ENCODE data around the gene CBFA2T2. TPM values are rescaled to one million over a fixed set of nuclear protein-coding genes. Genes with fewer than 3 reads are reported as not detected.

CBFA2T2 gene
- total and polyA plus RNA-seq, 2 donors (not counting 3 experiments of a cell fraction or from before 2014, with no cell fraction given): 10.7 to 12.1 TPM

DNA sequence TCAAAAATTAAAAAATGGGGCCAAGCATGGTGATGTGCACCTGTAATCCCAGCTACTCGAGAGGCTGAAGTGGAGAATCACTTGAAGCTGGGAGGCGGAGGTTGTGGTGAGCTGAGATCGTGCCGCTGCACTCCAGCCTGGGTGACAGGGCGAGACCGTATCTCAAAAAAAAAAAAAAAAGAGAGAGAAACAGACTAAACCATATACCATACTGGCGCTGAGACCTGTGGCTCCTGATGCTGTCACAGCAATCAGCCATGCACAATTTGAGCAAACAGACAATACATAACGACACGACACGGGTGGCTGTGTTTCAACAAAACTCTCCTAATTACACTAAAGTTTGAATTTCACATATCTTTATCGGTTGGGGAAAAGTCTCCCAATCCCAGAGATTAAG, 14.9 kb upstream of the CBFA2T2 start:
- DNase-seq (ENCODE audit: low read depth, low spot score): no peak
- no TSS peak for BruUV-seq (replicated peaks)
- Histone ChIP-seq H3K36me3 (ENCODE audit: control insufficient read depth in 2 of 2, extremely low read depth in 1 of 2, insufficient read depth in 2 of 2, low read length in 2 of 2) (no peaks in the 10 kb centered on the region), H3K9me3 (replicated peaks; ENCODE audit: control insufficient read depth, insufficient read depth, low read length) (no peaks in the 10 kb centered on the region), H3K79me2 (ENCODE audit: control insufficient read depth, insufficient read depth, low read length) (no peaks in the 10 kb centered on the region), H3K27ac (ENCODE audit: insufficient read depth, low read depth, low read length) (no peak overlapping the region), H3K4me1 (ENCODE audit: control insufficient read depth, extremely low read depth, insufficient read depth, low read length) (no peaks in the 10 kb centered on the region), H4K20me1 (replicated peaks; ENCODE audit: control insufficient read depth, extremely low read depth, insufficient read depth, low read length) (no peaks in the 10 kb centered on the region), H3K4me3 (replicated peaks in 1 of 3; ENCODE audit: insufficient read depth in 1 of 3, low read depth in 1 of 3, low read length in 3 of 3) (no peak overlapping the region), H3K9ac (replicated peaks; ENCODE audit: extremely low read depth, insufficient read depth, low read length) (no peak overlapping the region), H3K27me3 (ENCODE audit: control insufficient read depth in 2 of 2, insufficient read depth in 2 of 2, low read length in 2 of 2) (peaks cover 10 to 14% of the 10 kb centered on the region in 2 experiments), H3K4me2 (ENCODE audit: insufficient read depth, low read length) (no peak overlapping the region), H2AFZ (ENCODE audit: low read depth, low read length) (no peak overlapping the region), H3K9me1 (replicated peaks; ENCODE audit: control insufficient read depth, extremely low read depth, insufficient read depth, low read length) (no peaks in the 10 kb centered on the region)
- POLR2A ChIA-PET: no interaction called here
- dilution Hi-C loops (cut with MboI; ENCODE audit: extremely low pct_ligation_motif_present, low sequenced_read_pairs): no loop called here
- no peak for FAIRE-seq
- TF ChIP-seq POLR2A (IDR thresholded peaks at IDR 0.05; ENCODE audit: low read depth, low read length) (no peak), EZH2 (IDR thresholded peaks at IDR 0.05; ENCODE audit: borderline replicate concordance, low read depth, low read length, severe bottlenecking) (no peak), GATA2 (IDR thresholded peaks at IDR 0.05; ENCODE audit: insufficient read depth, insufficient read length, low read depth, low read length) (no peak), FOS (IDR thresholded peaks at IDR 0.05; ENCODE audit: borderline replicate concordance, insufficient read depth, low read length) (no peak), MYC (IDR thresholded peaks at IDR 0.05; ENCODE audit: low read depth, low read length) (no peak), JUN (IDR thresholded peaks at IDR 0.05; ENCODE audit: borderline replicate concordance, insufficient read depth, insufficient read length, low read depth) (no peak), POLR2AphosphoS5 (IDR thresholded peaks at IDR 0.05; ENCODE audit: insufficient read depth, low read depth, low read length) (no peak)
- TF ChIP-seq, protein P1, sequence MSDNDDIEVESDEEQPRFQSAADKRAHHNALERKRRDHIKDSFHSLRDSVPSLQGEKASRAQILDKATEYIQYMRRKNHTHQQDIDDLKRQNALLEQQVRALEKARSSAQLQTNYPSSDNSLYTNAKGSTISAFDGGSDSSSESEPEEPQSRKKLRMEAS (IDR thresholded peaks at IDR 0.05; ENCODE audit: insufficient read depth, insufficient read length): no peak
- TF ChIP-seq, protein P2, sequence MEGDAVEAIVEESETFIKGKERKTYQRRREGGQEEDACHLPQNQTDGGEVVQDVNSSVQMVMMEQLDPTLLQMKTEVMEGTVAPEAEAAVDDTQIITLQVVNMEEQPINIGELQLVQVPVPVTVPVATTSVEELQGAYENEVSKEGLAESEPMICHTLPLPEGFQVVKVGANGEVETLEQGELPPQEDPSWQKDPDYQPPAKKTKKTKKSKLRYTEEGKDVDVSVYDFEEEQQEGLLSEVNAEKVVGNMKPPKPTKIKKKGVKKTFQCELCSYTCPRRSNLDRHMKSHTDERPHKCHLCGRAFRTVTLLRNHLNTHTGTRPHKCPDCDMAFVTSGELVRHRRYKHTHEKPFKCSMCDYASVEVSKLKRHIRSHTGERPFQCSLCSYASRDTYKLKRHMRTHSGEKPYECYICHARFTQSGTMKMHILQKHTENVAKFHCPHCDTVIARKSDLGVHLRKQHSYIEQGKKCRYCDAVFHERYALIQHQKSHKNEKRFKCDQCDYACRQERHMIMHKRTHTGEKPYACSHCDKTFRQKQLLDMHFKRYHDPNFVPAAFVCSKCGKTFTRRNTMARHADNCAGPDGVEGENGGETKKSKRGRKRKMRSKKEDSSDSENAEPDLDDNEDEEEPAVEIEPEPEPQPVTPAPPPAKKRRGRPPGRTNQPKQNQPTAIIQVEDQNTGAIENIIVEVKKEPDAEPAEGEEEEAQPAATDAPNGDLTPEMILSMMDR (IDR thresholded peaks at IDR 0.05; ENCODE audit: extremely low read depth in 1 of 2, insufficient read depth in 1 of 2, low read depth in 1 of 2, low read length in 2 of 2): no peak
- intact Hi-C loops (cut with micrococcal nuclease): no loop called here
- CTCF ChIA-PET: interaction anchor here (0.9 to 2.2 kb wide), 6 partner anchors 11 to 179 kb away, joined by 3 to 8 read pairs (median 4); partner anchors contain the start of gene CBFA2T2
